D341Med (cell line): Measurements from ENCODE around the gene UBA6.
"Not testable (repeated sequence)": the region's sequence is repeated elsewhere in the genome, so short reads cannot be mapped to it uniquely, and the experiment has no call there.

Experiments used
- DNase-seq: peaks from one replicate; pipeline ENCODE4 v3.0.0; 2012; ENCODE audit warnings: low spot score

Gene UBA6

GRCh38 chr4:67700738-67701516 is at the start of gene UBA6:
UBA6 (minus strand) TSS chr4:67701155; CDS start chr4:67701119, 36 bp downstream.
- DNase-seq: peak; percentile 98

DNA sequence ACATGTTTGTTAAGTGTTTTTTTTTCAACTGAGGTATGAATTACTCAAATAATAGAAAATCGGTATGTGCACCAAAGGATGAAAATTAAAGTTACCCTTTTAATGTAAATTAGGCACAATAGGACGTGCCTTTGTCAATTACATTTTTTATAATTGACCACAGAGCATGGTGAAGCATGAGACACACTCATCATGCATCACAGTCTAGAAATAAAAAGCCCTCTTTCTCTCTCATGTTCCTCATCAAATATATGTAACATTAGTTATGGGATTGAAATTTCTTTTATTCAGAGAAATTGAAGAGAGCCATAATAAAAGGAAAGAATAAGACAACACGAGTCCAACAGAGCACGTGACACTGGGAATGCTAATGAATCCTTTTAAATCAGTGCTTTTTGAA is 49.7 kb upstream of the UBA6 start:
- no peak for DNase-seq

DNA sequence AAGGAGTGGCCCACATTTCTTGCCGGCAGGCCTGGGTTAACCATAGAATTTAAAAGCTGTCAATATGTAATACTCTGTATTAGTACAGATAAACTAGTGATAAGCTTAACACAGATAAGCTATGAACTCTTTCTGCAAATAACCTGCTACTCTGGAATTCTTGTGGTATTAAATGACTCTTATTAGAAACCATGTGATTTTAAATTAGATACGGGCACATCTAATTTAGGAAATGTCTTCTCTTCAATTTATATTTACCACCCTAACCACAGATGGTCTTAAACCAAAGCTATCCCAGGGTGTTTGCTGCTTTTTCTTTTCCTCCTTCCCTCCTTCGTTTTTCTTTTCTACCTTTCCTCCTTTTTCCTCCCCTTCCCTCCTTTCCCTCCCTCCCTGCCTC is 48.3 kb upstream of the UBA6 start:
- no peak for DNase-seq

DNA sequence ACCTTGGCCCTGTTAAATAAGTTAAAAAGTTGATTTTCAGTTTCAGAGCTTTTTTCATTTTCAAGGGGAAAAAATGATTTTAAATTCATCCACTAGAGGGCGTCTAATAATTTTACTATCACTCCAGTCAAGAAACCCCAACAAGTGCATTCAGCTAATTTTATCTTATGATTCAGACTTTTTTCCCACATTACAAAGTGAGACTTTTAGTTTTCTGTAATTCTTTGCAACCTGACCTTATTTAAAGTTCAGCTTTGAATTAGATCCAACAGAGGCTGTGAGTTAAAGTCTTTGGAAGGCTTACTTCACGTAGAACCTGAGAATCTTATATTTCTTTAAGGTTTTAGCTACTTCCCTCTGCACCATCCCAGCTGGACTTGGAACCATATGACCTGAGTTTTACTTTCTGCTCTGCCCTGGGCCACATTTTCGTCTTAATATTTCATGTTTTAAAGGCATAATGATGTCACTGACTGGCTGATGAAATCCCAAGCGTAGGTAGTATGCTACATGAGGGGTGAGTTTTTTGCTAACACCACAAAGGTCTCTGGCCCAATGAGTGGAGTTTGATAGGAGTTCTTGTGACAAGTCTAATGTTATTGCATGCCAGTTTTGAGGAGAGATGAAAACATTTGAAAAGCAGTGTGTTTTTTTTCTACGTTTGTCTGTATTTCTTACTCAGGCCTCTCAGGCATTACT is 46.0 kb upstream of the UBA6 start:
- DNase-seq: peak; percentile 31

DNA sequence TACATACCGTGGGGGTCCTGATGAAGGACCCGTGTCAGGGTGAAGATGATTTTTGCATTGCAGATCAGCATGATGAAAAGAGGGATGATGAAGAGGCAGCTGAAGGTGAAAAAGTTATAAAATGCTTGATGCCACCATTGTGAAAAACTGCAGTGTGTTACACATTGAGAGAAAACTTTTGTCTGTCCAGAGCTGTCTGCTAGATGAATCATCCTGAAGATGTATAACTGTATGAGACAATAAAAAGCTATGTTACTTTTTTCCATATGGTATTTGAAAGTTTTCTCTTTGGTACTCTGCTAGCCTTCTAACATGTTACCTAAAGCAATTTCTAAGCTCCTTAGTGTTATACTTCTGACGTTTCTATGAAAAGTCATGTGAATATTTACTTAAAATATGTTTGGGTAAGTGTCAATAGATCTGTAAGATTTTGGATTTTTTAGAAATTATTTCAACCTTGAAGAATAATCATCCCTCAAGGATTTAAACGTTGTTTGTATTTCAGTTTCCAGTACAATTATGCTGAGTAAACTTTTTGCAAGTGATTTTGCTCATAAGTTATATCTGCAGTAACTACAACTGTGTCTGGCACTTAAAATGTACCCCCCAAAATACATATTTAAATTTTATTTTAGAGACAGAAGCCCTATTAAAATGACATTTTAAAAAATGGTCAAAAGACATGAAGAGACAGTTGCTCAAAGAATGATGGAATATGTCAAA is 43.8 kb upstream of the UBA6 start:
- no peak for DNase-seq

DNA sequence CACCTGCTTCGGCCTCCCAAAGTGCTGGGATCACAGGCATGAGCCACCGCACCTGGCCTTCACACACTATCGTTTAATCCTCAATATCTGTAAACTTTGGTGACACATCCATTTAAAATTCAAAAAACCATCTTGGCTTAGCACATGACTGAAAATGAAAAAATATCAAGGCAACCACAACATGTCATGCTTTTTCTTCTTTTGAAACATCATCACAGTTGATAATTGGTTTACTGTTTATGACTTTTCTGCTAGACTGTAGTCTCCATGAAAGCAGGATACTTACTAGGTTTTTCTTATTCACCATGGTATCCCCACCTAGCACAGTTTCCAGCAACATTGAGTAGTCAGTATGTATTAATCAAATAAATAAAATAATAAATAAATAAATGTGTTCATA is 42.2 kb upstream of the UBA6 start:
- DNase-seq: no peak

DNA sequence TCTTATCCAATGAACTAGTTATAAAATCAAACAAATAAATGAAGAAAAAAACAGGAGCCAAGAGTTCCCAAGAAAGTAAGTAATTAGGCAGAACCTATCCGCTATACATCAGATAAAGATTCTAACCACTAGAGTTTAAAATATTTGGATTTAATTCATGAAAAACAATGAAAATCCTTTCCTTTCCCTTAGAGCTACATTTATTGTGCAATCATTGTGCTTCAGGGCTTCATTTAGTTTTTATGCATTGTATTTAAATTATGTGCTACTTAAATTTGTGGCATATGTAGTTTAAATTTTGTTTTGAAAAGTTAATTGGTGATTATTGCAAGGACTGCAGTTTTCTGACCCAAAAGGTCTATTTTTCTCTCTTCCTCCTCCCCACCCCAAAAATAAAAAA is 35.3 kb upstream of the UBA6 start:
- DNase-seq: no peak

DNA sequence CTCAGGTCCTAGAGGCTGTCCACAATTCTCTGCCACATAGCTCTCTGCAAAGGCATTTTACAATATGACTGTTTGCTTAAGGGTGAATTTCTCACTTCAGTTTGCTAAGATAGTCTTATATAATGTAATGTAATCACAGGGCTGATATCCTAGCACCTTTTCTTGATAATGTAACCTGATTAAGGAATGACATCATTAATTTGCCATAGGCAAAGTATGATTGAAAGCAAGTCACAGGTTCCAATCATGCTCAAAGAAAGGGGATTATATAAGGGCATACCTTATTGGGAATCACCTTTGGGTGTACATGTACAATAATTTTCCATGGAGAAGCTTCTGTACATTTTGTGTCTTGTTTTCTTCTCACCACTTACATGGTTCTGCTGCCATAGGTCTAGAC is 34.4 kb upstream of the UBA6 start:
- DNase-seq: no peak

DNA sequence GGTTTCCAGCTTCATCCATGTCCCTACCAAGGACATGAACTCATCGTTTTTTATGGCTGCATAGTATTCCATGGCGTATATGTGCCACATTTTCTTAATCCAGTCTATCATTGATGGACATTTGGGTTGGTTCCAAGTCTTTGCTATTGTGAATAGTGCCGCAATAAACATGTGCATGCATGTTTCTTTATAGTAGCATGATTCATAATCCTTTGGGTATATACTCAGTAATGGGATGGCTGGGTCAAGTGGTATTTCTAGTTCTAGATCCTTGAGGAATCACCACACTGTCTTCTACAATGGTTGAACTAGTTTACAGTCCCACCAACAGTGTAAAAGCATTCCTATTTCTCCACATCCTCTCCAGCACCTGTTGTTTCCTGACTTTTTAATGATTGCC is 29.6 kb upstream of the UBA6 start:
- not testable (repeated sequence) for DNase-seq

DNA sequence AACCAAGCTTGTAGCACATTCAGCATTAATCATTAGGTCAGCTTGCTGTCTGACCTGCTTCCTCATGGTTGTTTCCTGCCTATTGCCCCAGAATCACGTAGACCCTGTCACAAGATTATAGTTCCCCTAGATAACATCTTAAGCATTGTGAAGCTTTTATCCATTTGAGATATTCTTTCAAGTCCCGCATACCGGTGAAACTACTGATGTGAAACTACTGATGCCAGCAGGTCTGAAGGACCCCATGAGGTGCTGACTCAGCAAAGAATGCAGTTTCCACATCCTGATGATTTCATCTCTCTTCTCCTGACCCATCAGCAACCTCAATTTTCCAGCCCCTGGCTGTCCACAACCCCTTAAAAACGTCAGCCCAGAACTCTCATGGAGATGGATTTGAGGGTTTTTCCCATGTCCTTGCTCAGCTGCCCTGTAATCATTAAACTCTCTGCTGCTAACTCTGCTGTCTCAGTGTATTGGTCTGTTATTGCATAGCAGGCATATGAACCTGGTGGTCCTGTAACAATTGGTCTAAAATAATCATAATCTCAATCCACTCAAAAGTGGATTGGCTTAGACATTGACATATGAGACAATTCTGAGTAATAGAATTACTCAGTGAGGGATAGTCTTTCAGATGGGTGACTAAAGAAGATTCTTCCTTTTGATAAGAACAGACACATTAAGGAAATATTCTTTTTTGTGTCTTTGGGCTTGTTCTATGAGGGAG is 26.3 kb upstream of the UBA6 start:
- DNase-seq: no peak

DNA sequence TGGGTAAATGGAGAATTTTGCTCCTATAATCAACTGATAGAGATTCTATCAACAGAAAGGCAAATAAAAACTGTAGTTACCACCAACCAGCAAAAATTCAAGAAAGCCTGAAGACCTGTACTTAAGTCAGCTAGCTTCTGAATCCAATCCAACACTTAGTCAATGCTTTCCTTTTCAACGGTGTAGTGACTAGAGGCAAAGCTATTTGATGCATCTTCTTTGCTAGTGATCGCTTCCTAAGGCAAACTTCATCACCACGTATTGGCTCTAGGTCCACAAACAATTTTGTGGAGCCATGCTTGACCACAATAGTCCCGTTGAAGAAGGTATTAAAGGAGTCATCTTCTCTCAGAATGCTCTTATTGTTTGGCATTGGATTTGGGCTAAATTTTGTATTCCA is 25.0 kb upstream of the UBA6 start:
- no peak for DNase-seq

DNA sequence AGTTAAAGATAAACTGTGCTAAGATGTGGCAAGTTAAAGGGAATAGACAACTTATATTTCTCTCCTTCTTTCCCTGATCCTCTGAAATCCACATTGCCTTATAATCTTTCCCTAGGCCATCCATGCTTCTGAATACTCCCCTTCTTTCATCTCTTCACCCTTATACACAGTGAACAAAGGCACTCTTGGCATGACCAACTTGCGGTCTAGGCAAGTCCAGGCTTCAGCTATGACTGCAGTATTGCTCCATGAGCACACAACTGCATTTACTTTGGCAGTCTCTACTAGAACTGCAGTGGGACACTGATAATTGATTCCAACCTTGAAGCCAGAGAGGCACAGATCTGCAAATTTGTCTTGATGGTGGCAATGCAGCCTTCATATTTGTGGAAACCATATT is 24.2 kb upstream of the UBA6 start:
- no peak for DNase-seq

DNA sequence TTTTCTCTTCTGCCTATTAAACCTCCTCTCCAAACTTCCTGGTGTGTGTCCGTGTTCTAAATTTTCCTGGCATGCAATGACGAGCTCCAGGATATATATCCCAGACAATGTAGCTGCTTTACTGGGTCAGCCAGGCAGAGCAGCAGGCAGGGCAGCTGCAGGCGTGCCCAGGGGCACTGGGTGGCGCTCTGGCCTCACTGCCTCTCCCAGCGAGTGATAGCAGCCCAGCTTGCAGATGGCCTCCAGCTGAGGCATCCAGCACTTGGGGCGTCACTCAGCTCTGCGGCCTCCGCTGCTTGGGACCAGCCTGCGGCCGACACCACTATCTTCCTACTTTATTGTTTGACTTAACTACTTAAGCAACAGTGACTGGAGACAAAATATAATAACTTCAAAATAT is 23.0 kb upstream of the UBA6 start:
- peak; percentile 53 for DNase-seq

DNA sequence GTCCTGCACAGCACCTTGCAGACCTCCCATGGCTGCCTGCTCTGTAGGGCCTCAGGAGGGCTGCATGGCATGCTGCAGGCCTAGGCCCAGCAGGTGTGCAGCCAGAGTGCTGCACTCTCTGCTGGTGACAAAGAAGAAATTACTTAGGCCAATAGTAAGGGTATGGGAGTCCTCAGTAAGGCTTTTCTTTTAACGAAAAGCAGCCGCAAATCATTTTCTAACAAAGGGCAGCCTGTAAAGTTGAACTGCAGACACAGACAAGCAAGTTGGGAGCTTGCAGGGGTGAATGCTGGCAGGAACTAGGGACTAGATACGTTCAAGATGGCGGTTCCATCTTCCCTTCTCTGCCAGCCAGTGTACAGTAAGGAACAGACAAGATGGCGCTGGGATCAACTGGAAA is 22.4 kb upstream of the UBA6 start:
- no peak for DNase-seq

DNA sequence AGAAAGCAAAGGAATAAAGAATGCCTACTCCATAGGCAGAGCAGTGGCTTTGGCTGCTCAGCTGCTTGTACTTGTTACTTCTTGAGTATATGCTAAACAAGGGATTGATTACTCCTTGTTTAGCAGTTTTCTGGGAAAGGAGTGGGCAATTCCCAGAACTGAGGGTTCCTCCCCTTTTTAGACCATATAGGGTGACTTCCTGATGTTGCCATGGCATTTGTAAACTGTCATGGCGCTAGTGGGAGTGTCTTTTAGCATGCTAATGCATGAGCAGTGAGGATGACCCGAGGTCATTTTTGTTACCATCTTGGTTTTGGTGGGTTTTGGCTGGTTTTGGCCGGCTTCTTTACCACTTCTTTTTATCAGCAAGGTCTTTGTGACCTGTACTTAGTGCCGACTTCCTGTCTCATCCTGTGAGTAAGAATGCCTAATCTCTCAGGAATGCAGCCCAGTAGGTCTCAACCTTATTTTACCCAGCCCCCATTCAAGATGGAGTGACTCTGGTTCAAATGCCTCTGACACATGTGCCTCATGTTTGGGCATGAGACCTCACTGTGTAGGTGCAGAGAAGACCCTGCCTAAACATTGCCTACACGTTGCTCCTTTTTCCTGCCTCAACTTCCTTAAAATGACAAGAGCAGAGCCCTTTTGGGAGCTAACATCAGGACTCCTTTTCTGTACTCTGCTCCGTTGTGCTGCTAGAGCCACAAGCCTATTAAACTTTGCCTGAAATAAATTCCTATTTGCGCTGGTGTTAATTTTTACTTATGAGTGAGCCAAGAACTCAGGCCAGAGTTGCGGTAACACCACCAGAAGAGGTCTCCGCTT is 21.0 kb upstream of the UBA6 start:
- no peak for DNase-seq

GRCh38 chr4:67721315-67721769 is 20.4 kb upstream of the UBA6 start:
- DNase-seq: no peak

- no peak for DNase-seq
Measured at GRCh38 chr4:67719953-67720617, 19.1 kb upstream of the UBA6 start.

DNA sequence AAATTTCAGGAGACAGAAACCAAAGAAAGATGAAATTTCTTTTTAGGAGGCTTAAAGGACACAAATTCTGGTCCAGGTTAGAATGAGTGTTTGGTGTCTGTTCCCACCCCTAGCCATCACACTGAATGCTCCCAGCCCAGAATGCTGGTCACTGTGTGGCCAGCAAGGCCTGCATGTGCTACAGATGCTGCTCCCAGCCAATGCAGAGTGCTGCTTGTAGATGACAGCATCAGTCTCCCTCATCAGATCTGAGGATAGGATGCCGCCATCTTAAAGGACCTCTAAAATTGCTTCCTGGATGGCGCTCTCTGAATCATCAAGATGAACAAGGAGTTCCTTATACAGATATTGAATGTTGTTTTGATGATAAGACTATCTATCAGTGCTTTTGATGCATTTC is 17.9 kb upstream of the UBA6 start:
- DNase-seq: no peak

- no peak for DNase-seq
Measured at GRCh38 chr4:67717586-67717985, 16.6 kb upstream of the UBA6 start.

GRCh38 chr4:67714955-67715354 is 14.0 kb upstream of the UBA6 start:
- DNase-seq: no peak

DNA sequence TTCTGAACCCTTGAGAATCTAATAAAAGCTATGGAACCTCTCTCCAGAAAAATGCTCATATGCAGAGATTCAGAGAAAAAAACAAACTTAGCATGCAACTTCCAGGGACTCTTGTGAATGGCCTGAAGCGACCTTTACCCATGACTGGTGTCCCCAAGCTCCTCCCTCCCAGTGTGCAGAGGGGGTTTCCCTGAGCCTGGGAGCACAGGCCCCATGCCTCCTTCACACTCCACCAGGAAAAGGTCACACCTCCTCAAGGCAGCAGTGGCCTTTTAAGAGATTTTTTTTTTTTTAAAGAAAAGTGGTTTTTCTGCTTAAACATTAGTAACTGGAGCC is 13.3 kb upstream of the UBA6 start:
- DNase-seq: no peak
